ENCODE measurements around the gene SPATA16. TPM values are rescaled to one million over a fixed set of nuclear protein-coding genes. Genes with fewer than 3 reads are reported as not detected.

The SPATA16 gene
- total and polyA plus RNA-seq, 3 donors from 2014 or later: 23.4 to 82.9 (median 36.6) TPM

- no peak for DNase-seq
- Histone ChIP-seq H3K4me3 (no peak overlapping the region), H3K9me3 (no peaks in the 10 kb centered on the region), H3K4me1 (no peaks in the 10 kb centered on the region), H3K27ac (no peak overlapping the region), H3K27me3 (no peaks in the 10 kb centered on the region), H3K36me3 (ENCODE audit: low read depth, missing control alignments) (no peaks in the 10 kb centered on the region)
- WGBS, 2 donors: 51 to 55% methylated on average over 3 of the region's 3 CpGs
- TF ChIP-seq CTCF (IDR thresholded peaks at IDR 0.05) (no peak), POLR2A (IDR thresholded peaks at IDR 0.05) (no peak)
- intact Hi-C loops (cut with DNase I; ENCODE audit: low total_unique reads): no loop called here
Measured at GRCh38 chr3:173013219-173013832, 127.7 kb downstream of the SPATA16 start.

- intact Hi-C loops (cut with DNase I; ENCODE audit: low total_unique reads): no loop called here
- Histone ChIP-seq H3K36me3 (ENCODE audit: low read depth, missing control alignments) (no peaks in the 10 kb centered on the region), H3K27ac (no peak overlapping the region)
Measured at GRCh38 chr3:173009410-173009809, 131.6 kb downstream of the SPATA16 start.

GRCh38 chr3:173008978-173009377 lies 132.1 kb downstream of the SPATA16 start:
- no peak overlapping the region for H3K27ac ChIP-seq
- no peaks in the 10 kb centered on the region for H3K27me3 ChIP-seq
- no peaks in the 10 kb centered on the region for H3K4me1 ChIP-seq
- no peak overlapping the region for H3K4me3 ChIP-seq
- 71 to 80% methylated on average over 3 of the region's 3 CpGs for WGBS, 2 donors
- H3K36me3 ChIP-seq (ENCODE audit: low read depth, missing control alignments): no peaks in the 10 kb centered on the region
- intact Hi-C loops (cut with DNase I; ENCODE audit: low total_unique reads): no loop called here
- H3K9me3 ChIP-seq: no peaks in the 10 kb centered on the region
- no peak for TF ChIP-seq POLR2A (IDR thresholded peaks at IDR 0.05)
- TF ChIP-seq CTCF (IDR thresholded peaks at IDR 0.05): no peak
- no peak for DNase-seq

More at GRCh38 chr3:173009410-173009809, 131.6 kb downstream of the SPATA16 start:
- peak overlapping the region in 1 of 2 donors; percentile 6 for H3K4me3 ChIP-seq
- 59 to 70% methylated on average over 6 of the region's 6 CpGs for WGBS, 2 donors
- no peak for TF ChIP-seq CTCF (IDR thresholded peaks at IDR 0.05)
- TF ChIP-seq POLR2A (IDR thresholded peaks at IDR 0.05): no peak
- H3K9me3 ChIP-seq: no peaks in the 10 kb centered on the region
- H3K27me3 ChIP-seq: no peaks in the 10 kb centered on the region
- no peak for DNase-seq
- H3K4me1 ChIP-seq: no peaks in the 10 kb centered on the region

GRCh38 chr3:173007079-173007723 lies 133.8 kb downstream of the SPATA16 start:
- Histone ChIP-seq H3K9me3 (no peaks in the 10 kb centered on the region), H3K27ac (no peak overlapping the region), H3K4me1 (no peaks in the 10 kb centered on the region), H3K4me3 (no peak overlapping the region), H3K36me3 (ENCODE audit: low read depth, missing control alignments) (no peaks in the 10 kb centered on the region), H3K27me3 (no peaks in the 10 kb centered on the region)
- TF ChIP-seq CTCF (IDR thresholded peaks at IDR 0.05) (no peak), POLR2A (IDR thresholded peaks at IDR 0.05) (no peak)
- DNase-seq: no peak
- 76 to 84% methylated on average over 3 of the region's 3 CpGs for WGBS, 2 donors
- intact Hi-C loops (cut with DNase I; ENCODE audit: low total_unique reads): no loop called here

GRCh38 chr3:173006006-173006405 lies 135.0 kb downstream of the SPATA16 start:
- intact Hi-C loops (cut with DNase I; ENCODE audit: low total_unique reads): no loop called here
- Histone ChIP-seq H3K36me3 (ENCODE audit: low read depth, missing control alignments) (no peaks in the 10 kb centered on the region), H3K9me3 (no peaks in the 10 kb centered on the region), H3K4me1 (no peaks in the 10 kb centered on the region), H3K27me3 (no peaks in the 10 kb centered on the region), H3K4me3 (no peak overlapping the region), H3K27ac (no peak overlapping the region)
- no peak for DNase-seq
- TF ChIP-seq CTCF (IDR thresholded peaks at IDR 0.05) (no peak), POLR2A (IDR thresholded peaks at IDR 0.05) (no peak)

All from testis (tissue), 3 donors.